NB4 (cell line): ENCODE data around the gene SNAPC3.

Source experiments
- POLR2A ChIP-seq: IDR thresholded peaks from 2 replicates; pipeline ENCODE4 v1.6.1; 2011; ENCODE audit warnings: mild to moderate bottlenecking; ENCODE audit not compliant: insufficient read length; ENCODE audit errors: extremely low read depth
- TF ChIP-seq, protein P1 (sequence below): IDR thresholded peaks from one replicate; pipeline ENCODE4 v1.5.1; 2012; ENCODE audit warnings: low read depth, low read length
- TF ChIP-seq, protein P2 (sequence below): IDR thresholded peaks from 2 replicates; pipeline ENCODE4 v1.6.1; 2011; ENCODE audit warnings: low read depth, low read length

DNA sequence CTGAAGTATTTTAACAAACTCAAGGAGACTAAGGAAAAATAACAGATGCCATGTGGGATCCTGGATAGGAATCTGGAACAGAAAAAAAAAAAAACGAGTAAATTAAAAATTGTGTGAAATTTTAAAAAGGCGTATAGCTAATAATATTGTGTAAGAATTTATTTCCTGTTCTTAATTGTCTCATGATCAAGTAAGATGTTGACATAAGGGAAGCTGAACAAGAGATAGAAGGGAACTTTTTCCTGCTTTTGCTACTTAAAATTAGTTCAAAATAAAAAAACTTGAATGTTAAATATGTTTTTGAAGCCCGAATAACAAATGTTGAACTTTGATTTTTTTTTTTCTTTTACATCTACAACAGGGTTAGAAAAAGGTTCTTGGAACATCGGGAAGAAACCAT, 10.5 kb downstream of the SNAPC3 start:
- TF ChIP-seq, protein P1, sequence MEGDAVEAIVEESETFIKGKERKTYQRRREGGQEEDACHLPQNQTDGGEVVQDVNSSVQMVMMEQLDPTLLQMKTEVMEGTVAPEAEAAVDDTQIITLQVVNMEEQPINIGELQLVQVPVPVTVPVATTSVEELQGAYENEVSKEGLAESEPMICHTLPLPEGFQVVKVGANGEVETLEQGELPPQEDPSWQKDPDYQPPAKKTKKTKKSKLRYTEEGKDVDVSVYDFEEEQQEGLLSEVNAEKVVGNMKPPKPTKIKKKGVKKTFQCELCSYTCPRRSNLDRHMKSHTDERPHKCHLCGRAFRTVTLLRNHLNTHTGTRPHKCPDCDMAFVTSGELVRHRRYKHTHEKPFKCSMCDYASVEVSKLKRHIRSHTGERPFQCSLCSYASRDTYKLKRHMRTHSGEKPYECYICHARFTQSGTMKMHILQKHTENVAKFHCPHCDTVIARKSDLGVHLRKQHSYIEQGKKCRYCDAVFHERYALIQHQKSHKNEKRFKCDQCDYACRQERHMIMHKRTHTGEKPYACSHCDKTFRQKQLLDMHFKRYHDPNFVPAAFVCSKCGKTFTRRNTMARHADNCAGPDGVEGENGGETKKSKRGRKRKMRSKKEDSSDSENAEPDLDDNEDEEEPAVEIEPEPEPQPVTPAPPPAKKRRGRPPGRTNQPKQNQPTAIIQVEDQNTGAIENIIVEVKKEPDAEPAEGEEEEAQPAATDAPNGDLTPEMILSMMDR: no peak
- no peak for TF ChIP-seq POLR2A
- TF ChIP-seq, protein P2, sequence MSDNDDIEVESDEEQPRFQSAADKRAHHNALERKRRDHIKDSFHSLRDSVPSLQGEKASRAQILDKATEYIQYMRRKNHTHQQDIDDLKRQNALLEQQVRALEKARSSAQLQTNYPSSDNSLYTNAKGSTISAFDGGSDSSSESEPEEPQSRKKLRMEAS: no peak
